ENCODE measurements around the gene NIPSNAP2.
"Not testable (repeated sequence)": the region's sequence is repeated elsewhere in the genome, so short reads cannot be mapped to it uniquely, and the experiment has no call there.

Gene NIPSNAP2

GRCh38 chr7:56030340-56030739, 66.0 kb downstream of the NIPSNAP2 start:
- no peak for DNase-seq (ENCODE audit: low read depth)
- TF ChIP-seq, protein P1, sequence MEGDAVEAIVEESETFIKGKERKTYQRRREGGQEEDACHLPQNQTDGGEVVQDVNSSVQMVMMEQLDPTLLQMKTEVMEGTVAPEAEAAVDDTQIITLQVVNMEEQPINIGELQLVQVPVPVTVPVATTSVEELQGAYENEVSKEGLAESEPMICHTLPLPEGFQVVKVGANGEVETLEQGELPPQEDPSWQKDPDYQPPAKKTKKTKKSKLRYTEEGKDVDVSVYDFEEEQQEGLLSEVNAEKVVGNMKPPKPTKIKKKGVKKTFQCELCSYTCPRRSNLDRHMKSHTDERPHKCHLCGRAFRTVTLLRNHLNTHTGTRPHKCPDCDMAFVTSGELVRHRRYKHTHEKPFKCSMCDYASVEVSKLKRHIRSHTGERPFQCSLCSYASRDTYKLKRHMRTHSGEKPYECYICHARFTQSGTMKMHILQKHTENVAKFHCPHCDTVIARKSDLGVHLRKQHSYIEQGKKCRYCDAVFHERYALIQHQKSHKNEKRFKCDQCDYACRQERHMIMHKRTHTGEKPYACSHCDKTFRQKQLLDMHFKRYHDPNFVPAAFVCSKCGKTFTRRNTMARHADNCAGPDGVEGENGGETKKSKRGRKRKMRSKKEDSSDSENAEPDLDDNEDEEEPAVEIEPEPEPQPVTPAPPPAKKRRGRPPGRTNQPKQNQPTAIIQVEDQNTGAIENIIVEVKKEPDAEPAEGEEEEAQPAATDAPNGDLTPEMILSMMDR (conservative IDR thresholded peaks at IDR 0.05; ENCODE audit: low read depth, low read length) = no peak
- no peak overlapping the region for H3K4me3 ChIP-seq (ENCODE audit: low read depth, low read length)

GRCh38 chr7:56031556-56031955, 67.2 kb downstream of the NIPSNAP2 start:
- not testable (repeated sequence) for DNase-seq (ENCODE audit: low read depth)

GRCh38 chr7:56032578-56032977, 68.2 kb downstream of the NIPSNAP2 start:
- not testable (repeated sequence) for H3K4me3 ChIP-seq (ENCODE audit: low read depth, low read length); DNase-seq (ENCODE audit: low read depth)

More at GRCh38 chr7:56031556-56031955, 67.2 kb downstream of the NIPSNAP2 start:
- not testable (repeated sequence) for H3K4me3 ChIP-seq (ENCODE audit: low read depth, low read length)

GRCh38 chr7:56033671-56034432, 69.5 kb downstream of the NIPSNAP2 start:
- peak overlapping the region; percentile 64 for H3K4me3 ChIP-seq (ENCODE audit: low read depth, low read length)
- DNase-seq (ENCODE audit: low read depth) = peak; percentile 77
- TF ChIP-seq, protein P1 (conservative IDR thresholded peaks at IDR 0.05; ENCODE audit: low read depth, low read length) = peak; percentile 49

DNA sequence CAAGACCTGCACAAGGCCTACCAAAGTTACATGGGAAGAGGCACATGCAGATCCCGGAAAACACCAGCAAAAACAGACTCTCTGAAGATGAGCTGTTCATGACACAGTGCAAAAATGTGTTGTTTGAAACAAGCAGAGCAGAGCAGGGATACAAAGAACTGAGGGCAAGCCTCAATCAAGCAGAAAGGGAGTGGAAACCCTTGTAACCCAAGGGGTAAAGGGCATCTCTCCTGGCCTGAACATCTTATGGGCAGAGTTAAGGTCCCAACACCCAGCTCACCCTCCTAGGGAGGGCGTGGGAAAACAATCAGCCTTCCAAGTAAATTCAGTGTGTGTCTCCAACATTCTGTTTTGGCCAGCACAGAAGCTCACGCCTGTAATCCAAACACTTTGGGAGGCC, 76.3 kb downstream of the NIPSNAP2 start:
- TF ChIP-seq, protein P1 (conservative IDR thresholded peaks at IDR 0.05; ENCODE audit: low read depth, low read length) = no peak
- no peak for DNase-seq (ENCODE audit: low read depth)
- no peak overlapping the region for H3K4me3 ChIP-seq (ENCODE audit: low read depth, low read length)

GRCh38 chr7:56045758-56046157, 81.4 kb downstream of the NIPSNAP2 start:
- DNase-seq (ENCODE audit: low read depth) = not testable (repeated sequence)

DNA sequence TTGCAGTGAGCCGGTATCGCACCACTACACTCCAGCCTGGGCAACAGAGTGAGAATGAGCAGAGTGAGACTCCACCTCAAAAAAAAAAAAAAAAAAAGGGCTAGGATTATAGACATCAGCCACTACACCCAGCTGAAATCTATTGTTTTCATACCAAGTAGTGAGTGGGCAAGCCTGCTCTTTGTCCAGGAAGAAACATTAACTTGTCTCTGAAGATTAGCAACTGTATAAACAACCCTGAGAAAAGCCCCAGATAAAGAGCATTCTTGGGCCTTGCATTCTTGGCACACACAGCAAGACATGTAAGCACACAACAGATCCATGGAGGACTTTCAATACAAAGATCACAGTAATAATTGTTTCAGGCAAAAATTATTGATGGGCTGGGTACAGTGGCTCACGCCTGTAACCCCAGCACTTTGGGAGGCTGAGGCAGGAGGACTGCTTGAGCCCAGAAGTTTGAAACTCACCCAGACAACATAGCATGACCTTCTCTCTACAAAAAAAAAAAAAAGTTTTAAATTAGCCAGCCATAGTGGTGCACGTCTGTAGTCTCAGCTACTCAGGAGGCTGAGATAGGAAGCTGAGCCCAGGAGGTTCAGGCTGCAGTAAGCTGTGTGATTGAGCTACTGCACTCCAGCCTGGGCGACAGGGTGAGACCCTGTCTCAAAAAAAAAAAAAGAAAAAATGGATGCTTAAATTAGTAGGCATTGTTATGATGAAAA, 82.5 kb downstream of the NIPSNAP2 start:
- no peak overlapping the region for H3K4me3 ChIP-seq (ENCODE audit: low read depth, low read length)
- TF ChIP-seq, protein P1 (conservative IDR thresholded peaks at IDR 0.05; ENCODE audit: low read depth, low read length) = no peak
- peak; percentile 94 for DNase-seq (ENCODE audit: low read depth)

More at GRCh38 chr7:56045758-56046157, 81.4 kb downstream of the NIPSNAP2 start:
- not testable (repeated sequence) for H3K4me3 ChIP-seq (ENCODE audit: low read depth, low read length)

DNA sequence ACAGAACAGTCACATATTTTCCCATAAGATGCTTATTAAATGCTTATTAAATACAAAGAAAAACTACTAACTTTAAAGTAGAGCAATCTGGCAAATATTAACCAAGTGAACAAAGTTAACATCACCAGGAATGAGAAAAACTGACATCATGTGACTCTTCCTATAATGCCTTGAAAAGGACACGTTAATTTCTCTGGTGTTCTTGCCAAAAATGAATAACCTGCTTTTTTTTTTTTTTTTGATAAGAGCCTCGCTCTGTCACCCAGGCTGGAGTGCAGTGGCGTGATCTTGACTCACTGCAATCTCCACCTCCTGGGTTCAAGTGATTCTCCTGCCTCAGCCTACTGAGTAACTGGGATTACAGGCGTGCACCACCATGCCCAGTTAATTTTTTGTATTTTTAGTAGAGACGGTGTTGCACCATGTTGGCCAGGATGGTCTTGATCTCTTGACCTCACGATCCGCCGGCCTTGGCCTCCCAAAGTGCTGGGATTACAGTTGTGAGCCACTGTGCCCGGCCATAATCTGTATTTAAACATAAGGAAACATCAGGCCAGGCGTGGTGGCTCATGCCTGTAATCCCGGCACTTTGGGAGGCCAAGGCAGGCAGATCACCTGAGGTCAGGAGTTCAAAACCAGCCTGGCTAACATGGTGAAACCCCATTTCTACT, 83.2 kb downstream of the NIPSNAP2 start:
- not testable (repeated sequence) for H3K4me3 ChIP-seq (ENCODE audit: low read depth, low read length)
- DNase-seq (ENCODE audit: low read depth) = peak; percentile 21

- H3K4me3 ChIP-seq (ENCODE audit: low read depth, low read length) = no peak overlapping the region
- TF ChIP-seq, protein P1 (conservative IDR thresholded peaks at IDR 0.05; ENCODE audit: low read depth, low read length) = no peak
- DNase-seq (ENCODE audit: low read depth) = peak; percentile 18
Measured at GRCh38 chr7:56048245-56048644, 83.9 kb downstream of the NIPSNAP2 start.

GRCh38 chr7:56048763-56049162, 84.4 kb downstream of the NIPSNAP2 start:
- not testable (repeated sequence) for H3K4me3 ChIP-seq (ENCODE audit: low read depth, low read length); DNase-seq (ENCODE audit: low read depth)

Data from choroid plexus epithelial cell (primary cell).